Calu3 (cell line): ENCODE results near the gene PLVAP. TPM values are rescaled to one million over a fixed set of nuclear protein-coding genes. Genes with fewer than 3 reads are reported as not detected.

Source experiments
- BruUV-seq: library from RNA; stranded (reverse); fragments of 400-500 nt; replicated peaks from 2 replicates; lab custom pipeline; 2021; lab: Mats Ljungman, UMichigan
- CTCF ChIA-PET: fragments of 300-600 bp; sonication (Branson Sonifier 250); formaldehyde crosslinking; loops from one replicate; lab custom pipeline; 2022; ENCODE audit warnings: antibody characterized with exemption; lab: Charles Lee
- DNase-seq: peaks from one replicate; pipeline ENCODE4 v3.0.0; 2022
- H3K27ac Mint-ChIP-seq: one replicate; pipeline ENCODE4 v1.8.0; 2022; ENCODE audit warnings: mixed read lengths; ENCODE audit not compliant: unreplicated experiment
- H3K27me3 Mint-ChIP-seq: one replicate; pipeline ENCODE4 v1.8.0; 2022; ENCODE audit warnings: mixed read lengths; ENCODE audit not compliant: unreplicated experiment
- H3K36me3 Mint-ChIP-seq: one replicate; pipeline ENCODE4 v1.8.0; 2022; ENCODE audit warnings: mild to moderate bottlenecking, moderate library complexity, mixed read lengths; ENCODE audit not compliant: insufficient read depth, unreplicated experiment
- H3K4me1 Mint-ChIP-seq: one replicate; pipeline ENCODE4 v1.8.0; 2022; ENCODE audit warnings: mild to moderate bottlenecking, low read depth, mixed read lengths; ENCODE audit not compliant: unreplicated experiment
- H3K4me3 Mint-ChIP-seq: one replicate; pipeline ENCODE4 v1.8.0; 2022; ENCODE audit warnings: mild to moderate bottlenecking, low read depth, moderate library complexity, mixed read lengths; ENCODE audit not compliant: unreplicated experiment
- H3K9me3 Mint-ChIP-seq: one replicate; pipeline ENCODE4 v1.8.0; 2022; ENCODE audit warnings: low read depth, mixed read lengths; ENCODE audit not compliant: unreplicated experiment
- intact Hi-C: fragments of 100-400 bp; cut with micrococcal nuclease; formaldehyde crosslinking; loops from one replicate; pipeline ENCODE4 v1.10.0; 2022; ENCODE audit not compliant: unreplicated experiment
- total RNA-seq: library from RNA; stranded (reverse); gene quantifications from 2 replicates; pipeline ENCODE4 v1.2.3, GENCODE V29; 2022
- TF ChIP-seq, protein P1 (sequence below): fragments of 200-600 bp; IDR thresholded peaks from one replicate; pipeline ENCODE4 v1.8.0; 2022; ENCODE audit warnings: antibody characterized with exemption; ENCODE audit not compliant: unreplicated experiment

Gene PLVAP
- total RNA-seq, 1 experiment from 2014 or later, result not detected

DNA sequence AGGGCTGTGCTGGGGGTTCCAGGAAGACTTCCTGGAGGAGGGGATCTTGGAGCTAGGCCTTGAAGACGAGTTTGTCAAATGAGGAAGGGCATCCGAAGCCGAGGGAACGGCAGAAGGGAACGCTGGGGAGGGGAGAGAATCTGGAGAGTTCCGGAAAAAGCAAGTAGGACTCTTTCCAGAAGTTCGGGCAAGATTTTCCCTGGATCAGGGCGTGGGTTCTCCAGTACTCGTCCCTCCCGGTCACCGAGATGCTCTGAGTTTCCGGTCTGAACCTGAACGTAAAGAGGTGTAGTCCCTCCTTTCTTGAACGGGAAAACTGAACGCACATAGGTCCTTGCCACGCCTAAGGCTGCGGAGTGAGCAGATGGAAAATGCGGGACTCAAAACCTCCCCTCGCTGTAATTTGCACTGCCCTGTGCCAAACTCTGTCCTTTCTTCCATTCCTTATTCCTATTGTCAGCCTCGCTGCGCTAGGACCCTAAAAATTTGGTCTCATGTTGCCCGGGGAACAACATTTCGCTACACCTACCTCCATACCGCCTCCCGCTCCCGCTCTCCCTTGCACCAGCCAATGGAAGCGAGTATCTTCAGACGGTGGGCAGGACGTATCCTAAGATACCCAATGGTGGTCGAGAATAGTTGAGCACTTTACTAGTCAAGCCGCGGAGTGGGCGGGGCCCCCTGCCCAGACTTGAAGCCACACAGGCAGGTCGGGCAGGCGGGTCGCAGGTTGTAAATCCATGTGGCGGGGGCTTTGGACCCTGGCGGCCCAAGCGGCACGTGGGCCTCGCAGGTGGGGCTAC lies 40.1 kb downstream of the PLVAP start, which contains the start of gene GTPBP3:
TSS of gene GTPBP3 (plus strand) at position 682 of the 803 bp plus-strand sequence. CDS start at position 741, 59 bp downstream.
- H3K4me3 Mint-ChIP-seq, result peak within 1 kb of the TSS; percentile 79
- TF ChIP-seq, protein P1, sequence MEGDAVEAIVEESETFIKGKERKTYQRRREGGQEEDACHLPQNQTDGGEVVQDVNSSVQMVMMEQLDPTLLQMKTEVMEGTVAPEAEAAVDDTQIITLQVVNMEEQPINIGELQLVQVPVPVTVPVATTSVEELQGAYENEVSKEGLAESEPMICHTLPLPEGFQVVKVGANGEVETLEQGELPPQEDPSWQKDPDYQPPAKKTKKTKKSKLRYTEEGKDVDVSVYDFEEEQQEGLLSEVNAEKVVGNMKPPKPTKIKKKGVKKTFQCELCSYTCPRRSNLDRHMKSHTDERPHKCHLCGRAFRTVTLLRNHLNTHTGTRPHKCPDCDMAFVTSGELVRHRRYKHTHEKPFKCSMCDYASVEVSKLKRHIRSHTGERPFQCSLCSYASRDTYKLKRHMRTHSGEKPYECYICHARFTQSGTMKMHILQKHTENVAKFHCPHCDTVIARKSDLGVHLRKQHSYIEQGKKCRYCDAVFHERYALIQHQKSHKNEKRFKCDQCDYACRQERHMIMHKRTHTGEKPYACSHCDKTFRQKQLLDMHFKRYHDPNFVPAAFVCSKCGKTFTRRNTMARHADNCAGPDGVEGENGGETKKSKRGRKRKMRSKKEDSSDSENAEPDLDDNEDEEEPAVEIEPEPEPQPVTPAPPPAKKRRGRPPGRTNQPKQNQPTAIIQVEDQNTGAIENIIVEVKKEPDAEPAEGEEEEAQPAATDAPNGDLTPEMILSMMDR, result no peak
- peak within 1 kb of the TSS; percentile 82 for H3K27ac Mint-ChIP-seq
- TSS peak; percentile 85 for BruUV-seq
- peak; percentile 93 for DNase-seq
- CTCF ChIA-PET, result interaction anchor here (0.7 kb wide), 1 partner anchor 32 kb away, joined by 5 read pairs; no protein-coding TSS in a partner anchor
- intact Hi-C loops, result no loop called here
- H3K9me3 Mint-ChIP-seq, result no peaks in the 10 kb centered on the region
- H3K27me3 Mint-ChIP-seq, result no peaks in the 10 kb centered on the region
- no peaks in the 10 kb centered on the region for H3K4me1 Mint-ChIP-seq
- H3K36me3 Mint-ChIP-seq, result peaks cover 43% of the 10 kb centered on the region

DNA sequence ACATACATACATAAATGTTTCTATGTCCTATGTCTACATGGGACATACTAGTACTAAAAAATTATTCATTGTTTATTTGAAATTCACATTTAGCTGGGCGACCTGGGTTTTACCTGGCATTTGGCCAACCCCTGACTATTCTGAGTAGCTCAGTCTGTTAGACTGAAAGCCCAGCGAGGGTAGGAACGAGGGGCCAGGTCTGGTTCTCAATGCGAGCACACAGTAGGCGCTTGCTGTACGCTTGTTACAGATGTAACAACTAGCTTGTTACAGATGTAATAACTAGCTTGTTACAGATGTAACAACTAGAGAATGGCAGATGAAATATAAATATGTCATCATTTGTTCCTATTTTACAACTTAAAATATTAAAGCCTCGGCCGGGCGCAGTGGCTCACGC lies 41.6 kb downstream of the PLVAP start:
- BruUV-seq, result no TSS peak
- no peak overlapping the region for H3K4me3 Mint-ChIP-seq

DNA sequence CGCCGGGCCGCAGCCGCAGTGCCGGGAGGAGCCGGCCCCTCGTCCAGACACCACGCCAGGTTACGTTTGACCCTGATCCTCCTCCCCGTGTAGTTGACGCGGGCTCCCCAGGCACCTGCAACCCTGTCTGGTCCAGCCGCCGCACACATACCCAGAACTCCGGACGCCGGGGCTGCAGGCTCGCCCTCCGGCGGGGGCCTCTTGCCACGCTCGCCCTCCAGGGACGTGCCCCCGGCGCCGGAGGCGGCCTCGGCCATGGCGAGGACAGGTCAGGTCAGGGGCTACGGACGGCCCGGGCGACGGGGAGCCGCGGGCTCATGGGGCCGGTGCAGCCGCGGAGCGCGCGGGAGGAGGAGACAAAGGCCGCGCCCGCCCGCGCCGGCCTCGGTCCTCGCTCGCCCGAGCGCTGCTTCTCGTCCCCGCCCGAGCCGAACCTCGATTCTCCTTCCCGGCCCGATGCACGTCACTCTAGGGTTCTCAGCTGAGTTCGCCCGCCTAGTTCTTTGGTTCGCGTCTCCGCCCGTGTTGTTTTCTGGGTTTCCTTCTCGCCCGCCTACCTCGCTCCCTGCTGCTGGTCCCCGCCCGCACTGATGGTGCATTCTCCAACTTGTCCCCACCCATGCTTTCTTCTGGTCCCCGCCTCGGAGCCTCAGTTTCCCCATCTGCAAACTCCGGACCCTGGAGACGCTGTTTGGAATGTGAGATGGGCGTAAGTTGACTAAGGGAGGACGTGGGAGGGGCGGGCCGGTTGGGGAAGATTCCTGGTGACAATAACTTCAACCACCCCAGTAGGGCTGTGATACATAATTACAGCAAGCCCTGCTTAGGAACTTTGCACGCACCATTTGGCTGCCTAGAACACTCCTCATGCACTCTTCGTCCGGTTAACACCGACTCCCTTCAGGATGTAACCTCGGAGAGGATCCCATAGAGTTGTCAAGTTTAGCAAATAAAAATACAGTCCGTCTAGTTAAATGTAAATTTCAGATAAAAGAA lies 42.4 kb downstream of the PLVAP start, which contains the start of gene ANO8:
TSS of gene ANO8 (minus strand) at position 442 of the 996 bp plus-strand sequence. CDS start at position 257, 185 bp downstream.
- TF ChIP-seq, protein P1, result no peak
- intact Hi-C loops, result no loop called here
- H3K4me3 Mint-ChIP-seq, result peak within 1 kb of the TSS; percentile 72
- no peaks in the 10 kb centered on the region for H3K27me3 Mint-ChIP-seq
- H3K9me3 Mint-ChIP-seq, result no peaks in the 10 kb centered on the region
- CTCF ChIA-PET, result interaction anchor here (0.5 to 2.4 kb wide), 4 partner anchors 17 to 187 kb away, joined by 3 to 9 read pairs (median 6); no protein-coding TSS in a partner anchor
- H3K27ac Mint-ChIP-seq, result peak within 1 kb of the TSS; percentile 48
- no peaks in the 10 kb centered on the region for H3K4me1 Mint-ChIP-seq
- BruUV-seq, result no TSS peak
- H3K36me3 Mint-ChIP-seq, result peaks cover 45% of the 10 kb centered on the region
- DNase-seq, result peak; percentile 94

More for the DNA sequence above, 41.6 kb downstream of the PLVAP start:
- intact Hi-C loops, result no loop called here
- no peaks in the 10 kb centered on the region for H3K4me1 Mint-ChIP-seq
- TF ChIP-seq, protein P1, result no peak
- H3K9me3 Mint-ChIP-seq, result no peaks in the 10 kb centered on the region
- no peak overlapping the region for H3K27ac Mint-ChIP-seq
- DNase-seq, result no peak
- H3K36me3 Mint-ChIP-seq, result peaks cover 47% of the 10 kb centered on the region
- CTCF ChIA-PET, result no interaction called here
- H3K27me3 Mint-ChIP-seq, result no peaks in the 10 kb centered on the region
